CD4-positive, alpha-beta T cell treated with Interleukin-17A for 4 hours (primary cell): ENCODE measurements around the gene SMPD3.

Experiments used
- DNase-seq: peaks from one replicate; pipeline ENCODE4 v3.0.0-alpha.2; 2020; ENCODE audit warnings: mixed read lengths

SMPD3 gene

DNA sequence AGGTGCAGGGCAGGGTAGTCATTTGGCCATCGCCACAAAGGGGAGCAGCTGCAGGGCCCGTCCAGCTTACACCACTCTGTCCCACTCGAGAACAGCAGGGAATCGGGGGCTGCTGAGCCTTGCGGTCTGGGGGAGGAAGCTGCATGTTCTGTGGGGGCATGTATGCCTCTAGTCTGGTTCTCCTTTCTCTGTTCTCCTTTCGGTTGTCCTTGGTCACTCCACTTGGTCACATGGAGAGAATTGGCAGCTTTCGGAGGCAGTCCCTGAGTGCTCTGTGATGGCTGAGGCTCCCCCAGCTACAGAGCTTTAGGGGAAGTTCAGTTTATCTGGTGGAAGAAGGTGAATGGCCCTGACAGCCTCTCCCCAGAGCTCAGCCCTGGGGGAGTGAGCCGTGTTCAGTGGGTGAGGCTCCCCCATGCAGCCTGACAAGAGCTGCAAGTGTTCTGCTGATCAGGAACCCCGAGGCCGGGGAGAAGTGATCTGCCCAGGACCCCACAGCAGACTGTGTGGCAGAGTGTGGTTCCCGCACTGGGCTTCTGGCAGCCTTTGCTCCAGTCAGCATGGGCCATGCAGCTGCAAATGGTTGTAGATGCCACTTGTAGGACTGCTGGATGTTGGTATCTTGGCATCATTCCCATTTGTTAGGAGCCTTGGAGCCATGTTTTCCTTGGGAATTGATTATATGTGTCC lies 22.3 kb upstream of the SMPD3 start:
- peak; percentile 13 for DNase-seq

- DNase-seq, result peak; percentile 37
These were observed 21.6 kb upstream of the SMPD3 start for GRCh38 chr16:68469796-68470460.

GRCh38 chr16:68468842-68469241 lies 20.5 kb upstream of the SMPD3 start:
- no peak for DNase-seq

- no peak for DNase-seq
These were observed 17.9 kb upstream of the SMPD3 start for GRCh38 chr16:68466174-68466573.

GRCh38 chr16:68463904-68464303 lies 15.6 kb upstream of the SMPD3 start:
- DNase-seq, result no peak

DNA sequence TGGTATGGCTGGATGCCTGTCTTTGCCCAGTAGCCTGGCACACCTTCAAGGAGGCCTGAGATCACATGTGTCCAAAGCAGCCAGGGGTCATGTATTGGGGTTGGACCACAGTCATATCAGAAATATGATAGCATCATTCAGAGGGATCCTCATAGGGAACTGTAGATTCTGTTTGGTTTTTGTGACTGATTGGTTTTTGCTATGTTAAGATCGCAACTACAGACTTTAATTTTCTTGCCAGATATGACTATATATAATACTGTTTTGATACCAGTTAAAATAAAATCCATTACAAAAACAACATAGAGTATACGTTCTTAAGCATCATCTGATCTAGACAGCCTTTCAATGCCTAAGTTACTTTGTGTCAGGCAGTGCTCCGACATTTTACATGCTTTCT lies 11.8 kb upstream of the SMPD3 start:
- no peak for DNase-seq

- no peak for DNase-seq
These were observed 11.1 kb upstream of the SMPD3 start for GRCh38 chr16:68459457-68459856.

DNA sequence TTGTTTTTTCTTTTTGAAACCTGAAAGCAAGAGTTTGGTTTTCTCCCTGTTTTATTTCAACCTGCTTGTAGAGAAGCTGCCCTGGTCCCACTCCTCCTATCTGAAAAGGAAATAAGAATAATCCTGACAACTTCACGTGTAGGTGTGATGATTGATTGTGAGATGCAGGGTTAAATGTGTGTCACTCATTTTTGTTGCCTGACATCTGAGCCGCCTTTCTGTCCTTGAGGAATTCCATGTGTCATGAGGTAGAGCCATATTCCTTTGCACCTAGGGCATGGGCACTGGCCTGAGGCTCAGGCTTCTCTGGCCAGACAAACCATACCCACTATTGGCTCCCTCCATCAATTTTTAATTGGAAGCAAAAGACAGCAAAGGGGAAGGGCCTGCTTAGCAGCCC lies 10.2 kb upstream of the SMPD3 start:
- no peak for DNase-seq

DNA sequence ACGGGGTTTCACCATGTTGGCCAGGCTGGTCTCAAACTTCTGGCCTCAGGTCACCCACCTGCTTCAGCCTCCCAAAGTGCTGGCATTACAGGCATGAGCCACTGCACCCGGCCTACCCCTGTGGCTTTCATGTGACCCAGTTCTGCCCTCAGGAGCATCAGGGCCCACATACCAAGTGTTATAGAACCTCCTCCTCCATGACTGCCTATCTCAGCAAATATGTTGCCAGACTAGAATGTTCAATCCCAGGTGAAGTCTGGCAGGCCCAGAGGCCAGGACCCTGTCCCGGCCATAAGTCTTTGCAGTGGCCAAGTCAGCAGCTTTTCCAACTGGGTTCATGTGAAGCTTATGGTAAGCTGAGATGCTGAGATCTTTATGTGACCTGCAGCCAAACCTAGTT lies 9.8 kb upstream of the SMPD3 start:
- no peak for DNase-seq

- no peak for DNase-seq
These were observed 7.3 kb upstream of the SMPD3 start for GRCh38 chr16:68455631-68456030.

DNA sequence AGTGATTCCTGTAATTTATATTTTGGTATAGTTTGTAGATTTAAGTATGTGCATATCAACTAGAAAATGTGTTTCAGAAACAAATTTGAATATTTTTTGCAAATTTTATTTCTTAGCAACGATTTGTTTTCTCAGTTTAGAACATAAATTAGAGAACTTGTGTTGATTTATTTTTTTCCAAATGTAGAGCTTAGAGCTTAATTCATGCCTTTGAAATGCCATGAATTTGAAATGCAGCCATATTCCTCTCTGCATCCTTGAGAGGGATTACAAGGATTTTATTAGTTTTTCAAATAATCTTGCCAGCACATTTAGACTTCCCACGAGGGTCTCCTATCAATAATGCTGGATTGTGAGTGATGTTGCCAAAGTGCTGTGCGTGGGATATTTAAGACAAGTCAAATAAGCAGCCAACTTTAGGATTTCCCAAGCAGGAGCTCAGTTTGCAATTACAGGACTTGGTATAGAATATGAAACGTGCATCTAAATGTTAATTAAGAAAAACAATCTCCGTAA lies 6.7 kb upstream of the SMPD3 start:
- DNase-seq, result no peak

- DNase-seq, result no peak
These were observed 5.5 kb upstream of the SMPD3 start for GRCh38 chr16:68453816-68454215.

DNA sequence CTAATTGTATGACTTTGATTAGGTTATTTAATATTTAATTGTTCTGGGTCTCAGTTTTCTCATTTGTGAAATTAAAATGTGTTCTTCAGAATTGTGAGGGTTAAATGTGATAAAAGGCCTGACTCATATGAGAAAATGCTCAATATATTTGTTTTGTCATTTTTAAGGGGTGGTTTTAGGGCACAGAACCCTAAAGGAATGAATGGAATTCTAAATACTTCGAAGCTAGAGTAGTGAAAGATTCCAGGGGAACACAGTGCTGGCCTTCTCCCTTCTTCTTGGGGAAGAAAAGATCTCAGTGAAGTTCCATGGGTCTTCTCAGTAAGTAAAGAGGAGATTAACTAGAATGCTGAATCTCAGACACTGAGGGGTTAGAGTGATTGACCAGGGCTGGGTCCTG lies 3.9 kb upstream of the SMPD3 start:
- DNase-seq, result no peak

GRCh38 chr16:68451676-68452075 lies 3.4 kb upstream of the SMPD3 start:
- DNase-seq, result no peak

DNA sequence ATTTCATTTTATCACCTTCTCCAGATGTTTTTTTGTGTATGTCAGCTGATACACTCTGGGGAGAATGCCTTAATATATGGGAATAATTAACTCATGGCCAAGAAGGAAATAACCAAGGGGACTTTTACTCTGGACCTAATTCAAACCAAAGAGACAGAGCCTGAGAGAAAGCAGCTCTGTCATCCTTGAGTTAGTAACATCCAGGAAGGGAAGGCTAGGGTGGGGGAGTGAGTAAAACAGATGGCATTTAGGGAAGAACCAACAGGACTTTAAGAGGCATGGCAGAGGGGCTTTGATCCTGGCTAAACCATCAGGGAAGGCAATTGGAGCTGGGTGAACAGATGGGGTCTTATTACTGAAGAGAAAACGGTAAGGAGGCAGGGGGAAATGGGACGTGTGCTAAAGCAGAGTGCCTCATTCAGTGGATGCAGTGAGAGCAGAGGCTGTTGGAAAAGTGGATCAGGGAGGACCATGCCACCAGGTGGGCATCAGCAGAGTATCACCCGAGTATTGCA lies 2.5 kb upstream of the SMPD3 start:
- DNase-seq, result no peak

GRCh38 chr16:68447653-68448359 lies 502 bp downstream of the SMPD3 start:
- DNase-seq, result no peak

DNA sequence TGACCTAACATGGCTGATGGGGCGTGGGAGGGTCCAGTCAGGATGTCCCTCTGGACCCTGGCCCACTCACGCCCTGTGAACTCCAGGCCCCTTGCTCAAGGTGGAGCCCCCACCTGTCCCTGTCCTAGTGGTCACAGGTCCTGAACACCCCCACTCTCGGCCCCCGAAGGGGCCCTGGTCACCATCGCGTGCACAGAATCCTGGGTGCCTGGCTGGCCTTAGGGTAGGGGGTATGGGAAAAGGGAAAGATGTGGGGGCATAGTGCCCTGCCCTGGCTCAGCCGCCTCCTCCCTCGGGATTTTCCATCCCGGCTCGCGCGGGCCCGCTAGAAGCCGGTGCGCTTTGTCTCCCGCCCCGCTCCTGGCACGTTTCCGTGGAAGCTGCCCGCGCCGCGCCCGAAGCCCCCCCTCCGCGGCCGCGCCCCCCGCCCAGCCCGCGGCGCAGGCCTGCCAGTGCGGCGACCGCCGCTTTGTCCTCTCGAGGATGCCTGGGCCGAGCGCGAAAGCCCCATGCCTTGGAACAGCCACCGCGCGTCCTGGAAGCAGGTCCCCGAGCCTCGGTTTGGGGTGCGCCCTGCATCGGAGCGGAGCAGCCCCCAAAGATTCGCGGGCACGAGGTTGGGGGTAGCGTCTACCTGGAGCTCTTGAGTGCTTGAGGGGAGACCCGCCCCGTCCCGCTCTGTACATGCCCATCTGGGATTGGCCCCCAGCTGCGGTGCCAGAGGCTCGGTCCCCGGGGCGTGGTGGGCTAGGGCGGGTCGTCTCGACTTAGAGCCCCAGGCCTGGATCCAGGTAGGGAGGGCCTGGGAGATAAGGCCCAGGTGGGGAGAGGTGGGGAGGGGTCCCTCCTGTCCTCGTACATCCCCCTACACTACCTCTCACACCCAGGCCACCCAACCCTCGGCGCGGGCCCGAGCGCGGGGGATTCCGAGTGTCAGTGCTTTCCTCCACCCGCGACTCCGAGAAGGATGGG lies 1.3 kb downstream of the SMPD3 start:
- DNase-seq, result no peak

DNA sequence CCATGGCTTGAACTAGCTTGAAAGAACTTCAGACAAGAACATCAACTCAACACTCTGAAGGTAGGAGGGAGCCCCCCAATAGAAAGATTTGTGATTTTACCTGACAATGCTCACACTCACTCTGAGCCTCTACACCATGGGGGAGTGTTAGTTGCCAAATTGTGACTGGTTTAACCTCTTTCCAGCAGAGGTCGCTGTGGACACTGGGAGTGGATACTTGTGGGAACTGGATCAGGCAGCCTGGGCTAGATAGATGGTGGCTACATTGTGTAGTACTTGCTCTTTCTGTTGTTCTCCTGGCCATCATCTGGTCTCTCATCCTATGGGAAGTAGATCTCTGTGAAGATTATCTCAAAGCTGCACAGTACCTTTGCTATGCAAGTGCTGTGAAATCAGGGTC lies 2.9 kb downstream of the SMPD3 start:
- DNase-seq, result peak; percentile 13

DNA sequence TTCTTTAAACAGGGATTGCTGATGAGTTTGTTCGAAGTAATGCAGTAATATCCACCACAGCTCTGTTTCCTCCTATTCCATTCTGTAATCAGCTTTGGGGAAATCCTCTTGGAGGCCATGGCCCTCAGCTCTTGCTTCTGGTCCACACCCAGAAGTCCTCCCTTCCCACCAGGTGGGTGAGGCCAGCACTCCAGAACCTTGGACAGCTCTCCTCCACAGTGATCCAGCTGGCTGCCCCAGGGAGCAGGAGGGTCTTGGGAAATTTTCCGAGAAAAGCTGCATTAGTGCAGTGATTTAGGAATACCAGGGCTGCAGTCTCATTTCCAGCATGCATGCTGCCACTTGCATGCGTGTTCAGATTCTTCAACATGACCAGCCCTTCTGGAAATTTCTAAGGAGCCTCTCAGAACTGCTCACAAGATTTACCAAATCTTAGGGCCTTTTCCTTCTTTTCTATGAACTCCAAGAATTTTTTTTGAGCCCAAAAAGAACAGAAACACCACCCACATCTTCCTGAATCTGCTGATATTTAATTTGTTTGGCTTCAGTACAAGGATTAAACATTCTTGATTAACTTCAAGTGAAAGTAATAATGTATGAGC lies 4.2 kb downstream of the SMPD3 start:
- DNase-seq, result peak; percentile 32

- no peak for DNase-seq
These were observed 11.7 kb downstream of the SMPD3 start for GRCh38 chr16:68436581-68436980.

DNA sequence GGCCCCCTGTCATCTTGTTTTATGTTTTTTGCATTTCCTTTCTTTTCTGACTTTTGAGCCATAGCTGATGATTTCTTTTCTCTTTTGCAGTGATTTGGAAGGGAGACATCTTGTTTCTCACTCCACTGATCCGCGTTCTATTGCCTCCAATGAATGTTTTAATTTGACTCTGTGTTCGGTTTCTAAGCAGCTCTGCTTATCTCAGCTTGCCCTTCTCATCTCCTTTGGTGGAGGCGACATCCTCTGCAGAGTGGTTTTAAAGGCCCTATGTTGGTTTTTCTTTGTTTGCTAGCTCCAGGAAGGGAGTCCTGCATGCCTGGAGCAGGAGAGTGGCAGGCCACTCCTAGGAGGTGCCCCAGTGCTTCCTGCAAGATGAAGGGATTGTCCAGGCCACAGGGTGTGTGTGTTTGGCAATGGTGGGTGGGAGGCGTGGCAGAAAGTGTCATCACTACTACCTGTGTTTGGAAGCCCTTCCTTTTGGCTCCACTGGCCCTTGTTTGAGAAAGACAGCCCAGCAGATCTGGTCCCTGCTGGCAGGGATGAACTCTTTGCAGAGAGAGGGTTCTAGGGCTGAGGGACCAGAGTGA lies 13.6 kb downstream of the SMPD3 start:
- DNase-seq, result peak; percentile 24

- DNase-seq, result no peak
These were observed 15.0 kb downstream of the SMPD3 start for GRCh38 chr16:68433316-68433715.
